Keratinocyte (primary cell): ENCODE measurements around the gene DNAH2.

Experiments used
- EZH2 ChIP-seq: IDR thresholded peaks from one replicate; pipeline ENCODE4 v1.6.1; 2012; ENCODE audit warnings: inconsistent platforms, mild to moderate bottlenecking, low read length, moderate library complexity
- TF ChIP-seq, protein P1 (sequence below), 3 experiments: IDR thresholded peaks in 1 of 3; conservative IDR thresholded peaks in 1 of 3; optimal IDR thresholded peaks in 1 of 3; 2 replicates in 2 of 3; 3 replicates in 1 of 3; pipeline versions ENCODE3 to v1.5.1; 2011; ENCODE audit warnings: low read length in 3 of 3, mild to moderate bottlenecking in 3 of 3, moderate library complexity in 2 of 3, control low read depth in 1 of 3, inconsistent platforms in 1 of 3; ENCODE audit not compliant: insufficient read depth in 2 of 3; ENCODE audit errors: extremely low read depth in 1 of 3

DNA sequence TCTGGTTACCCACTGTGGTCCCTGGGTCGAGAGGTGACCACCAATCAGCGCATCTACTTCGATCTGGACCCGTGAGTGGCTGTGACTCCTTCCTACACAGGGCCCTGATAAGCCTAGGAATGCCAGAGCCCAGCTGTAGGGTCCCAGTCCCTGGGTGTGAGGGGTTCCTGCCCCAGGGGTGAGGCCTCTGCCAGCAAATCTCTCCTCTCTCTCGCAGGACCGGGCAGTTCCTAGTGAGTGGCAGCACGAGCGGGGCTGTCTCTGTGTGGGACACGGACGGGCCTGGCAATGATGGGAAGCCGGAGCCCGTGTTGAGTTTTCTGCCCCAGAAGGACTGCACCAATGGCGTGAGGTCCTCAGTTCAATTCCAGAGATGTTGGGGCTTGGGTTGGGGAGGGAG, 14.8 kb upstream of the DNAH2 start:
- TF ChIP-seq, protein P1, sequence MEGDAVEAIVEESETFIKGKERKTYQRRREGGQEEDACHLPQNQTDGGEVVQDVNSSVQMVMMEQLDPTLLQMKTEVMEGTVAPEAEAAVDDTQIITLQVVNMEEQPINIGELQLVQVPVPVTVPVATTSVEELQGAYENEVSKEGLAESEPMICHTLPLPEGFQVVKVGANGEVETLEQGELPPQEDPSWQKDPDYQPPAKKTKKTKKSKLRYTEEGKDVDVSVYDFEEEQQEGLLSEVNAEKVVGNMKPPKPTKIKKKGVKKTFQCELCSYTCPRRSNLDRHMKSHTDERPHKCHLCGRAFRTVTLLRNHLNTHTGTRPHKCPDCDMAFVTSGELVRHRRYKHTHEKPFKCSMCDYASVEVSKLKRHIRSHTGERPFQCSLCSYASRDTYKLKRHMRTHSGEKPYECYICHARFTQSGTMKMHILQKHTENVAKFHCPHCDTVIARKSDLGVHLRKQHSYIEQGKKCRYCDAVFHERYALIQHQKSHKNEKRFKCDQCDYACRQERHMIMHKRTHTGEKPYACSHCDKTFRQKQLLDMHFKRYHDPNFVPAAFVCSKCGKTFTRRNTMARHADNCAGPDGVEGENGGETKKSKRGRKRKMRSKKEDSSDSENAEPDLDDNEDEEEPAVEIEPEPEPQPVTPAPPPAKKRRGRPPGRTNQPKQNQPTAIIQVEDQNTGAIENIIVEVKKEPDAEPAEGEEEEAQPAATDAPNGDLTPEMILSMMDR (optimal IDR thresholded peaks at IDR 0.05 in 1 of 3, IDR thresholded peaks at IDR 0.05 in 1 of 3, conservative IDR thresholded peaks at IDR 0.05 in 1 of 3; ENCODE audit: extremely low read depth in 1 of 3, insufficient read depth in 2 of 3, low read length in 3 of 3): no peak
- no peak for TF ChIP-seq EZH2
